ENCODE measurements around the gene PLB1. TPM values are rescaled to one million over a fixed set of nuclear protein-coding genes. Genes with fewer than 3 reads are reported as not detected.

PLB1 gene
- total RNA-seq, 1 experiment from 2014 or later, result 0.91 TPM

DNA sequence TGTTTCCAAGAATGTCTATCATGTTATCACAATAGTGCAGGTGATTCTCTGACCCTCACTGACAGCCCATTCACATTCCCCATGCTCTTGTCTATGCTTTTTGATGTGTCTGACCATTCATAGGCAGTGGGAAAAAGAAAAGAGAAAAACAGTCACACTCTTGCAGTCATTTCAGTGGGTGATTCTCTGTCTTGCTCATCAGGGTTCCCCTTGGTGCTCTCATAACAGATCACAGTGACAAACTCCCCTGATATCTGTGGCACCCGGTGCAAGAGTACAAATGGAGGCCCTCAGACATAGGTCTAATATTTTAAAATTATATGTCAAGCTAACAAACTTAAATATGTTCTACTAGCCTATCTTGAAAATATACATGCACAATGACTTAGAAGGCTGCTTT lies 183.1 kb downstream of the PLB1 start:
- TF ChIP-seq, protein P1, sequence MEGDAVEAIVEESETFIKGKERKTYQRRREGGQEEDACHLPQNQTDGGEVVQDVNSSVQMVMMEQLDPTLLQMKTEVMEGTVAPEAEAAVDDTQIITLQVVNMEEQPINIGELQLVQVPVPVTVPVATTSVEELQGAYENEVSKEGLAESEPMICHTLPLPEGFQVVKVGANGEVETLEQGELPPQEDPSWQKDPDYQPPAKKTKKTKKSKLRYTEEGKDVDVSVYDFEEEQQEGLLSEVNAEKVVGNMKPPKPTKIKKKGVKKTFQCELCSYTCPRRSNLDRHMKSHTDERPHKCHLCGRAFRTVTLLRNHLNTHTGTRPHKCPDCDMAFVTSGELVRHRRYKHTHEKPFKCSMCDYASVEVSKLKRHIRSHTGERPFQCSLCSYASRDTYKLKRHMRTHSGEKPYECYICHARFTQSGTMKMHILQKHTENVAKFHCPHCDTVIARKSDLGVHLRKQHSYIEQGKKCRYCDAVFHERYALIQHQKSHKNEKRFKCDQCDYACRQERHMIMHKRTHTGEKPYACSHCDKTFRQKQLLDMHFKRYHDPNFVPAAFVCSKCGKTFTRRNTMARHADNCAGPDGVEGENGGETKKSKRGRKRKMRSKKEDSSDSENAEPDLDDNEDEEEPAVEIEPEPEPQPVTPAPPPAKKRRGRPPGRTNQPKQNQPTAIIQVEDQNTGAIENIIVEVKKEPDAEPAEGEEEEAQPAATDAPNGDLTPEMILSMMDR (IDR thresholded peaks at IDR 0.05; ENCODE audit: unreplicated experiment), result no peak
- POLR2A ChIA-PET, result no interaction called here
- H3K4me1 Mint-ChIP-seq (ENCODE audit: insufficient read depth, unreplicated experiment), result peaks cover 13% of the 10 kb centered on the region
- H3K36me3 Mint-ChIP-seq (ENCODE audit: insufficient read depth, unreplicated experiment), result peaks cover 4% of the 10 kb centered on the region
- CTCF ChIA-PET, result no interaction called here
- H3K4me3 Mint-ChIP-seq (ENCODE audit: unreplicated experiment), result no peak overlapping the region
- no peak for DNase-seq (ENCODE audit: unreplicated experiment)
- intact Hi-C loops (cut with micrococcal nuclease), result no loop called here
- H3K9me3 Mint-ChIP-seq (ENCODE audit: unreplicated experiment), result no peaks in the 10 kb centered on the region
- H3K27me3 Mint-ChIP-seq (ENCODE audit: insufficient read depth, unreplicated experiment), result no peaks in the 10 kb centered on the region
- no peak overlapping the region for H3K27ac Mint-ChIP-seq (ENCODE audit: low read depth, unreplicated experiment)
- no TSS peak for BruUV-seq (replicated peaks)

DNA sequence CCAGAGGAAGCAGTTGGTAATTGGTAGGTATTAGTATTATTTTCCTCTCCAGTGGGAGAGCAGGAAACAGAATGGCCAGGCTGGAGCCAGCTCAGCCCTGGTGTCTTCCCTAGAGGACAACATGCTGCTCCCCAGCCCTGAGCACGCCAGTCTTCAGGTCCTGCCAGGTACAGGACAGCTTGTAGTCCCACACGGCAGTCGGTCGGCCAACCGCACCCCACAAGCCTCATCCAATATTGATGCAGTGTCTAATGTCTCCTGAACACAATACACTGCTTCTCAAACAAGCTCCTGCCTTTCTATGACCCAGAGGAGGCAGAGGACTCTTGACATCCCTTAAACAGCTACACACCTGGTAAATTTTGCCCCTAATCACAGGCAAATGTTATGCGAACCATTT lies 184.8 kb downstream of the PLB1 start:
- no peaks in the 10 kb centered on the region for H3K27me3 Mint-ChIP-seq (ENCODE audit: insufficient read depth, unreplicated experiment)
- intact Hi-C loops (cut with micrococcal nuclease), result no loop called here
- H3K4me3 Mint-ChIP-seq (ENCODE audit: unreplicated experiment), result no peak overlapping the region
- BruUV-seq (replicated peaks), result no TSS peak
- H3K4me1 Mint-ChIP-seq (ENCODE audit: insufficient read depth, unreplicated experiment), result peaks cover 13% of the 10 kb centered on the region
- CTCF ChIA-PET, result interaction anchor here (0.6 kb wide), 1 partner anchor 36 kb away, joined by 3 read pairs; no protein-coding TSS in a partner anchor
- H3K27ac Mint-ChIP-seq (ENCODE audit: low read depth, unreplicated experiment), result no peak overlapping the region
- POLR2A ChIA-PET, result no interaction called here
- H3K9me3 Mint-ChIP-seq (ENCODE audit: unreplicated experiment), result no peaks in the 10 kb centered on the region
- peaks cover 4% of the 10 kb centered on the region for H3K36me3 Mint-ChIP-seq (ENCODE audit: insufficient read depth, unreplicated experiment)
- DNase-seq (ENCODE audit: unreplicated experiment), result no peak
- TF ChIP-seq, protein P1 (IDR thresholded peaks at IDR 0.05; ENCODE audit: unreplicated experiment), result no peak

DNA sequence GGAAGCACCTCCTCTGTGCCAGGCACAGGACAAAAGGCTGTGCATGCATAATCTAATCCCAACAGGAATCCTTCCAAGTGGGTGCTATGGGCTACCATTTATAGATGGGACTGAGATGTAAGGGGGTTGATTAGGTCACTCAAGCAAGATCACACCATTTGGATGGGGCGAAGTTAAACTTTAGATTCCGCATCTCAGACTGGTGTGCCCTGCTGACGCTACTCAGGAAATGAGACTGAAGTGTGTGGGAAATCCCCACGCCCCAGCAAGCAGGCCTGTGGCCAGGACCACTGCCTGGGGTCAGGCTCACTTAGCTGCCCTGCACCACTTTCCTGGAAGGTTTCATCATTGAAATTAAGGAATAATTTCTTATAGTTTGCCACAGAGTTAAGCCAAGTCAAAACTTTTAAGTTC lies 185.3 kb downstream of the PLB1 start:
- Mint-ChIP-seq H3K27ac (ENCODE audit: low read depth, unreplicated experiment) (no peak overlapping the region), H3K27me3 (ENCODE audit: insufficient read depth, unreplicated experiment) (no peaks in the 10 kb centered on the region), H3K36me3 (ENCODE audit: insufficient read depth, unreplicated experiment) (peaks cover 4% of the 10 kb centered on the region), H3K4me3 (ENCODE audit: unreplicated experiment) (no peak overlapping the region), H3K4me1 (ENCODE audit: insufficient read depth, unreplicated experiment) (peaks cover 13% of the 10 kb centered on the region), H3K9me3 (ENCODE audit: unreplicated experiment) (no peaks in the 10 kb centered on the region)
- no TSS peak for BruUV-seq (replicated peaks)
- intact Hi-C loops (cut with micrococcal nuclease), result no loop called here
- POLR2A ChIA-PET, result interaction anchor here (0.8 kb wide), 1 partner anchor 71 kb away, joined by 3 read pairs; the partner anchor contains the start of gene PPP1CB
- TF ChIP-seq, protein P1 (IDR thresholded peaks at IDR 0.05; ENCODE audit: unreplicated experiment), result no peak
- CTCF ChIA-PET, result interaction anchor here (0.6 kb wide), 1 partner anchor 36 kb away, joined by 3 read pairs; no protein-coding TSS in a partner anchor
- peak; percentile 59 for DNase-seq (ENCODE audit: unreplicated experiment)

DNA sequence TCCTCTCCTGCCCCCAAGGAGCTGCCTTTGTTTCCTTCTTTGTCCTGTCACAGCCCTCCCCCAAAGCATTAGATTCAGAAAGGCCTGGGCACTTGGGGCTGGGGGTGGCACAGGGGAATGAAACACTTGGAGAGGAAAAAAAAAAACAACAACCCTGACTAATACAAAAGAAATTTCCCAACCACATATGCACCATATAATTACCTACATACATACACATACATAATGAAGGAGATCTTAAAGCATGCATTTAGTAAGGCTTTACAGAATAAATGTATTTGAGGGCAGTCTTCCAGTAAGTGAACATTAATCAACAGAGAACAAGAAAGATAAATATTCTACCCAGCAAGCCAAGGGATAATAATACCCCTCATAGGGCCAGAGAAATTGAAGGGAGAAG lies 185.7 kb downstream of the PLB1 start:
- Mint-ChIP-seq H3K4me3 (ENCODE audit: unreplicated experiment) (no peak overlapping the region), H3K27ac (ENCODE audit: low read depth, unreplicated experiment) (no peak overlapping the region), H3K27me3 (ENCODE audit: insufficient read depth, unreplicated experiment) (no peaks in the 10 kb centered on the region), H3K4me1 (ENCODE audit: insufficient read depth, unreplicated experiment) (peaks cover 13% of the 10 kb centered on the region), H3K36me3 (ENCODE audit: insufficient read depth, unreplicated experiment) (peaks cover 4% of the 10 kb centered on the region), H3K9me3 (ENCODE audit: unreplicated experiment) (no peaks in the 10 kb centered on the region)
- POLR2A ChIA-PET, result interaction anchor here (0.8 to 1.2 kb wide), 2 partner anchors 9 to 70 kb away, joined by 3 read pairs; partner anchors contain the start of gene PPP1CB
- BruUV-seq (replicated peaks), result no TSS peak
- TF ChIP-seq, protein P1 (IDR thresholded peaks at IDR 0.05; ENCODE audit: unreplicated experiment), result no peak
- CTCF ChIA-PET, result no interaction called here
- intact Hi-C loops (cut with micrococcal nuclease), result no loop called here
- DNase-seq (ENCODE audit: unreplicated experiment), result no peak
